Panc1 (cell line): ENCODE results near the gene GNG7. TPM values are rescaled to one million over a fixed set of nuclear protein-coding genes. Genes with fewer than 3 reads are reported as not detected.

Experiments used
- ATAC-seq: fragments of 200-7000 bp; cut with Tn5 transposase; 2 replicates; pipeline ENCODE4 v1.9.1; 2020; ENCODE audit warnings: mild to moderate bottlenecking, moderate library complexity
- BruUV-seq: library from RNA; stranded (reverse); fragments of 400-500 nt; replicated peaks from 2 replicates; lab custom pipeline; 2021; lab: Mats Ljungman, UMichigan
- CTCF ChIA-PET: fragments of 300-600 bp; sonication (Branson Sonifier 250); formaldehyde crosslinking; loops from one replicate; lab custom pipeline; 2022; ENCODE audit warnings: antibody characterized with exemption; lab: Charles Lee
- POLR2A ChIA-PET: fragments of 300-600 bp; sonication (Branson Sonifier 250); formaldehyde crosslinking; loops from one replicate; lab custom pipeline; 2022; ENCODE audit warnings: antibody characterized with exemption; lab: Charles Lee
- DNase-seq: peaks from one replicate; pipeline ENCODE4 v3.0.0-alpha.2; 2010; ENCODE audit warnings: low read depth, low spot score
- H3K27ac ChIP-seq: 2 replicates; pipeline ENCODE4 v1.5.1; 2011; ENCODE audit warnings: mild to moderate bottlenecking, low read length, inconsistent platforms
- H3K27me3 ChIP-seq: fragments of 200-500 bp; sonication (Bioruptor generic); 2 replicates; pipeline ENCODE4 v1.6.0; 2014; ENCODE audit warnings: low read length, inconsistent platforms; ENCODE audit not compliant: control insufficient read depth, insufficient read depth
- H3K36me3 ChIP-seq: fragments of 200-500 bp; sonication (Bioruptor generic); 2 replicates; pipeline ENCODE4 v1.5.1; 2014; ENCODE audit warnings: inconsistent platforms, mild to moderate bottlenecking, low read length, moderate library complexity; ENCODE audit not compliant: control insufficient read depth, insufficient read depth
- H3K4me1 ChIP-seq: 2 replicates; pipeline ENCODE4 v1.5.1; 2011; ENCODE audit warnings: inconsistent platforms, mild to moderate bottlenecking, low read length, moderate library complexity; ENCODE audit not compliant: control insufficient read depth, insufficient read depth
- H3K4me3 ChIP-seq, 2 experiments: 2 replicates each; pipeline ENCODE4 v1.5.1; 2011 to 2012; ENCODE audit warnings: low read depth in 2 of 2, low read length in 2 of 2, mild to moderate bottlenecking in 2 of 2, inconsistent platforms in 1 of 2, moderate library complexity in 1 of 2
- H3K9me3 ChIP-seq: fragments of 200-500 bp; sonication (Bioruptor generic); 2 replicates; pipeline ENCODE4 v1.5.1; 2014; ENCODE audit warnings: low read depth, mild to moderate bottlenecking, inconsistent platforms, low read length, moderate library complexity; ENCODE audit not compliant: control insufficient read depth, insufficient read depth
- POLR2AphosphoS5 ChIP-seq: IDR thresholded peaks from 2 replicates; pipeline ENCODE4 v1.6.1; 2012; ENCODE audit warnings: mild to moderate bottlenecking, low read depth, low read length, moderate library complexity
- SIN3A ChIP-seq: IDR thresholded peaks from 2 replicates; pipeline ENCODE4 v1.6.1; 2012; ENCODE audit warnings: low read depth, mild to moderate bottlenecking, low read length, moderate library complexity, borderline replicate concordance; ENCODE audit not compliant: insufficient read depth
- TCF7L2 ChIP-seq: IDR thresholded peaks from 2 replicates; pipeline ENCODE4 v1.6.1; 2011; ENCODE audit warnings: mild to moderate bottlenecking, low read depth, low read length, inconsistent platforms
- in situ Hi-C: cut with HindIII; loops from 2 replicates; pipeline ENCODE4 v1.10.0; 2016; ENCODE audit warnings: low sequenced_read_pairs, low pct_unique_long_range_greater_than_20kb
- intact Hi-C: fragments of 100-400 bp; cut with micrococcal nuclease; formaldehyde crosslinking; loops from one replicate; pipeline ENCODE4 v1.10.0; 2022; ENCODE audit not compliant: unreplicated experiment
- total RNA-seq: library from RNA; stranded (reverse); gene quantifications from one replicate; pipeline ENCODE4 v1.2.1, GENCODE V29; 2021; ENCODE audit not compliant: unreplicated experiment
- TF ChIP-seq, protein P1 (sequence below), 2 experiments: IDR thresholded peaks; 2 replicates each; pipeline ENCODE4 v1.6.1; 2011 to 2012; ENCODE audit warnings: low read depth in 2 of 2, control low read depth in 1 of 2, low read length in 1 of 2, mild to moderate bottlenecking in 1 of 2, moderate library complexity in 1 of 2; ENCODE audit not compliant: insufficient read depth in 1 of 2
- TF ChIP-seq, protein P2 (sequence below): fragments of 450-650 bp; IDR thresholded peaks from 2 replicates; pipeline ENCODE4 v1.5.1; 2017; ENCODE audit warnings: mild to moderate bottlenecking

GNG7 gene
- total RNA-seq, 1 experiment from 2014 or later: 0.74 TPM

- intact Hi-C loops: no loop called here
- CTCF ChIA-PET: no interaction called here
- POLR2A ChIA-PET: interaction anchor here (0.7 kb wide), 1 partner anchor 82 kb away, joined by 7 read pairs; no protein-coding TSS in a partner anchor
- no peaks in the 10 kb centered on the region for H3K9me3 ChIP-seq
- TF ChIP-seq, protein P1, sequence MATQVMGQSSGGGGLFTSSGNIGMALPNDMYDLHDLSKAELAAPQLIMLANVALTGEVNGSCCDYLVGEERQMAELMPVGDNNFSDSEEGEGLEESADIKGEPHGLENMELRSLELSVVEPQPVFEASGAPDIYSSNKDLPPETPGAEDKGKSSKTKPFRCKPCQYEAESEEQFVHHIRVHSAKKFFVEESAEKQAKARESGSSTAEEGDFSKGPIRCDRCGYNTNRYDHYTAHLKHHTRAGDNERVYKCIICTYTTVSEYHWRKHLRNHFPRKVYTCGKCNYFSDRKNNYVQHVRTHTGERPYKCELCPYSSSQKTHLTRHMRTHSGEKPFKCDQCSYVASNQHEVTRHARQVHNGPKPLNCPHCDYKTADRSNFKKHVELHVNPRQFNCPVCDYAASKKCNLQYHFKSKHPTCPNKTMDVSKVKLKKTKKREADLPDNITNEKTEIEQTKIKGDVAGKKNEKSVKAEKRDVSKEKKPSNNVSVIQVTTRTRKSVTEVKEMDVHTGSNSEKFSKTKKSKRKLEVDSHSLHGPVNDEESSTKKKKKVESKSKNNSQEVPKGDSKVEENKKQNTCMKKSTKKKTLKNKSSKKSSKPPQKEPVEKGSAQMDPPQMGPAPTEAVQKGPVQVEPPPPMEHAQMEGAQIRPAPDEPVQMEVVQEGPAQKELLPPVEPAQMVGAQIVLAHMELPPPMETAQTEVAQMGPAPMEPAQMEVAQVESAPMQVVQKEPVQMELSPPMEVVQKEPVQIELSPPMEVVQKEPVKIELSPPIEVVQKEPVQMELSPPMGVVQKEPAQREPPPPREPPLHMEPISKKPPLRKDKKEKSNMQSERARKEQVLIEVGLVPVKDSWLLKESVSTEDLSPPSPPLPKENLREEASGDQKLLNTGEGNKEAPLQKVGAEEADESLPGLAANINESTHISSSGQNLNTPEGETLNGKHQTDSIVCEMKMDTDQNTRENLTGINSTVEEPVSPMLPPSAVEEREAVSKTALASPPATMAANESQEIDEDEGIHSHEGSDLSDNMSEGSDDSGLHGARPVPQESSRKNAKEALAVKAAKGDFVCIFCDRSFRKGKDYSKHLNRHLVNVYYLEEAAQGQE (IDR thresholded peaks at IDR 0.05; ENCODE audit: insufficient read depth in 1 of 2, low read depth in 2 of 2, low read length in 1 of 2): no peak
- no peaks in the 10 kb centered on the region for H3K36me3 ChIP-seq
- H3K4me3 ChIP-seq: no peak overlapping the region
- DNase-seq: no peak
- no peak for ATAC-seq
- H3K27ac ChIP-seq: no peak overlapping the region
- H3K4me1 ChIP-seq: 0 out of 2 replicates have a peak, but pooled peaks cover under 1% of the 10 kb centered on the region
- in situ Hi-C loops: no loop called here
- no TSS peak for BruUV-seq
- H3K27me3 ChIP-seq: no peaks in the 10 kb centered on the region
Measured at GRCh38 chr19:2744113-2744512, 41.6 kb upstream of the GNG7 start.

- Histone ChIP-seq H3K27ac (no peak overlapping the region), H3K4me1 (peaks cover 3% of the 10 kb centered on the region; the same call in 1 of the 2 replicates), H3K9me3 (no peaks in the 10 kb centered on the region), H3K27me3 (no peaks in the 10 kb centered on the region), H3K36me3 (no peaks in the 10 kb centered on the region), H3K4me3 (no peak overlapping the region)
- BruUV-seq: no TSS peak
- TF ChIP-seq TCF7L2: no peak
- TF ChIP-seq, protein P2, sequence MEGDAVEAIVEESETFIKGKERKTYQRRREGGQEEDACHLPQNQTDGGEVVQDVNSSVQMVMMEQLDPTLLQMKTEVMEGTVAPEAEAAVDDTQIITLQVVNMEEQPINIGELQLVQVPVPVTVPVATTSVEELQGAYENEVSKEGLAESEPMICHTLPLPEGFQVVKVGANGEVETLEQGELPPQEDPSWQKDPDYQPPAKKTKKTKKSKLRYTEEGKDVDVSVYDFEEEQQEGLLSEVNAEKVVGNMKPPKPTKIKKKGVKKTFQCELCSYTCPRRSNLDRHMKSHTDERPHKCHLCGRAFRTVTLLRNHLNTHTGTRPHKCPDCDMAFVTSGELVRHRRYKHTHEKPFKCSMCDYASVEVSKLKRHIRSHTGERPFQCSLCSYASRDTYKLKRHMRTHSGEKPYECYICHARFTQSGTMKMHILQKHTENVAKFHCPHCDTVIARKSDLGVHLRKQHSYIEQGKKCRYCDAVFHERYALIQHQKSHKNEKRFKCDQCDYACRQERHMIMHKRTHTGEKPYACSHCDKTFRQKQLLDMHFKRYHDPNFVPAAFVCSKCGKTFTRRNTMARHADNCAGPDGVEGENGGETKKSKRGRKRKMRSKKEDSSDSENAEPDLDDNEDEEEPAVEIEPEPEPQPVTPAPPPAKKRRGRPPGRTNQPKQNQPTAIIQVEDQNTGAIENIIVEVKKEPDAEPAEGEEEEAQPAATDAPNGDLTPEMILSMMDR: no peak
- TF ChIP-seq SIN3A: no peak
- TF ChIP-seq POLR2AphosphoS5: no peak
- TF ChIP-seq, protein P1 (IDR thresholded peaks at IDR 0.05; ENCODE audit: insufficient read depth in 1 of 2, low read depth in 2 of 2, low read length in 1 of 2): no peak
- in situ Hi-C loops (no loop called here), intact Hi-C loops (no loop called here)
- DNase-seq: no peak
- ATAC-seq: no peak
- POLR2A ChIA-PET: no interaction called here
- CTCF ChIA-PET: no interaction called here
Measured at GRCh38 chr19:2743099-2743498, 40.6 kb upstream of the GNG7 start.
